ENCODE measurements around the gene RPP38.

The RPP38 gene

GRCh38 chr10:15097011-15097812, at the start of gene RPP38:
TSS of gene RPP38 (plus strand) at chr10:15097355. CDS start at chr10:15103315, 5,960 bp downstream.
- Histone ChIP-seq H3K9ac (ENCODE audit: low read length in 2 of 2) (peak within 1 kb of the TSS; percentile 91 to 97), H3K4me1 (ENCODE audit: control insufficient read depth, insufficient read depth, low read length) (peaks cover 23% of the 10 kb centered on the region), H3K27me3 (ENCODE audit: control insufficient read depth in 1 of 2, insufficient read depth in 2 of 2, low read length in 2 of 2) (no peaks in the 10 kb centered on the region), H3K4me3 (ENCODE audit: low read length in 2 of 2) (peak within 1 kb of the TSS; percentile 87 to 95), H3K9me3 (ENCODE audit: control insufficient read depth in 2 of 2, low read length in 2 of 2) (no peaks in the 10 kb centered on the region), H3K27ac (ENCODE audit: low read length) (peak within 1 kb of the TSS; percentile 92), H3K36me3 (ENCODE audit: control insufficient read depth in 2 of 2, insufficient read depth in 2 of 2, low read length in 2 of 2) (peaks cover 2 to 4% of the 10 kb centered on the region in 2 donors)

- Histone ChIP-seq H3K27me3 (ENCODE audit: control insufficient read depth in 1 of 2, insufficient read depth in 2 of 2, low read length in 2 of 2) (no peaks in the 10 kb centered on the region), H3K4me3 (ENCODE audit: low read length in 2 of 2) (no peak overlapping the region), H3K9ac (ENCODE audit: low read length in 2 of 2) (no peak overlapping the region), H3K4me1 (ENCODE audit: control insufficient read depth, insufficient read depth, low read length) (no peaks in the 10 kb centered on the region), H3K36me3 (ENCODE audit: control insufficient read depth in 2 of 2, insufficient read depth in 2 of 2, low read length in 2 of 2) (no peaks in the 10 kb centered on the region), H3K27ac (ENCODE audit: low read length) (no peak overlapping the region), H3K9me3 (ENCODE audit: control insufficient read depth in 2 of 2, low read length in 2 of 2) (no peaks in the 10 kb centered on the region)
These were observed 47.6 kb upstream of the RPP38 start for GRCh38 chr10:15049533-15049932.

- Histone ChIP-seq H3K4me1 (ENCODE audit: control insufficient read depth, insufficient read depth, low read length) (no peaks in the 10 kb centered on the region), H3K9me3 (ENCODE audit: control insufficient read depth in 2 of 2, low read length in 2 of 2) (no peaks in the 10 kb centered on the region)
These were observed 45.0 kb upstream of the RPP38 start for GRCh38 chr10:15052121-15052520.

GRCh38 chr10:15053061-15053460, 44.1 kb upstream of the RPP38 start:
- Histone ChIP-seq H3K4me1 (ENCODE audit: control insufficient read depth, insufficient read depth, low read length) (no peaks in the 10 kb centered on the region), H3K9me3 (ENCODE audit: control insufficient read depth in 2 of 2, low read length in 2 of 2) (no peaks in the 10 kb centered on the region), H3K27me3 (ENCODE audit: control insufficient read depth in 1 of 2, insufficient read depth in 2 of 2, low read length in 2 of 2) (no peaks in the 10 kb centered on the region), H3K9ac (ENCODE audit: low read length in 2 of 2) (no peak overlapping the region), H3K4me3 (ENCODE audit: low read length in 2 of 2) (no peak overlapping the region), H3K27ac (ENCODE audit: low read length) (no peak overlapping the region), H3K36me3 (ENCODE audit: control insufficient read depth in 2 of 2, insufficient read depth in 2 of 2, low read length in 2 of 2) (no peaks in the 10 kb centered on the region)

More at GRCh38 chr10:15052121-15052520, 45.0 kb upstream of the RPP38 start:
- H3K36me3 ChIP-seq (ENCODE audit: control insufficient read depth in 2 of 2, insufficient read depth in 2 of 2, low read length in 2 of 2): no peaks in the 10 kb centered on the region
- no peaks in the 10 kb centered on the region for H3K27me3 ChIP-seq (ENCODE audit: control insufficient read depth in 1 of 2, insufficient read depth in 2 of 2, low read length in 2 of 2)
- no peak overlapping the region for H3K9ac ChIP-seq (ENCODE audit: low read length in 2 of 2)
- no peak overlapping the region for H3K4me3 ChIP-seq (ENCODE audit: low read length in 2 of 2)
- no peak overlapping the region for H3K27ac ChIP-seq (ENCODE audit: low read length)

GRCh38 chr10:15058689-15059088, 38.5 kb upstream of the RPP38 start:
- Histone ChIP-seq H3K9me3 (ENCODE audit: control insufficient read depth in 2 of 2, low read length in 2 of 2) (peaks cover 0 to 3% of the 10 kb centered on the region in 2 donors), H3K9ac (ENCODE audit: low read length in 2 of 2) (no peak overlapping the region), H3K4me3 (ENCODE audit: low read length in 2 of 2) (no peak overlapping the region), H3K36me3 (ENCODE audit: control insufficient read depth in 2 of 2, insufficient read depth in 2 of 2, low read length in 2 of 2) (no peaks in the 10 kb centered on the region), H3K27ac (ENCODE audit: low read length) (no peak overlapping the region), H3K4me1 (ENCODE audit: control insufficient read depth, insufficient read depth, low read length) (no peaks in the 10 kb centered on the region), H3K27me3 (ENCODE audit: control insufficient read depth in 1 of 2, insufficient read depth in 2 of 2, low read length in 2 of 2) (no peaks in the 10 kb centered on the region)

- Histone ChIP-seq H3K4me1 (ENCODE audit: control insufficient read depth, insufficient read depth, low read length) (no peaks in the 10 kb centered on the region), H3K4me3 (ENCODE audit: low read length in 2 of 2) (no peak overlapping the region), H3K27ac (ENCODE audit: low read length) (no peak overlapping the region), H3K9ac (ENCODE audit: low read length in 2 of 2) (no peak overlapping the region), H3K27me3 (ENCODE audit: control insufficient read depth in 1 of 2, insufficient read depth in 2 of 2, low read length in 2 of 2) (no peaks in the 10 kb centered on the region), H3K36me3 (ENCODE audit: control insufficient read depth in 2 of 2, insufficient read depth in 2 of 2, low read length in 2 of 2) (no peaks in the 10 kb centered on the region), H3K9me3 (ENCODE audit: control insufficient read depth in 2 of 2, low read length in 2 of 2) (peaks cover 0 to 3% of the 10 kb centered on the region in 2 donors)
These were observed 37.2 kb upstream of the RPP38 start for GRCh38 chr10:15059914-15060313.

GRCh38 chr10:15060638-15061037, 36.5 kb upstream of the RPP38 start:
- no peak overlapping the region for H3K9ac ChIP-seq (ENCODE audit: low read length in 2 of 2)
- no peaks in the 10 kb centered on the region for H3K4me1 ChIP-seq (ENCODE audit: control insufficient read depth, insufficient read depth, low read length)
- peaks cover 0 to 5% of the 10 kb centered on the region in 2 donors for H3K9me3 ChIP-seq (ENCODE audit: control insufficient read depth in 2 of 2, low read length in 2 of 2)
- no peaks in the 10 kb centered on the region for H3K36me3 ChIP-seq (ENCODE audit: control insufficient read depth in 2 of 2, insufficient read depth in 2 of 2, low read length in 2 of 2)
- H3K27ac ChIP-seq (ENCODE audit: low read length): no peak overlapping the region
- H3K27me3 ChIP-seq (ENCODE audit: control insufficient read depth in 1 of 2, insufficient read depth in 2 of 2, low read length in 2 of 2): no peaks in the 10 kb centered on the region
- H3K4me3 ChIP-seq (ENCODE audit: low read length in 2 of 2): no peak overlapping the region

- no peaks in the 10 kb centered on the region for H3K27me3 ChIP-seq (ENCODE audit: control insufficient read depth in 1 of 2, insufficient read depth in 2 of 2, low read length in 2 of 2)
- H3K4me3 ChIP-seq (ENCODE audit: low read length in 2 of 2): no peak overlapping the region
- peaks cover 0 to 7% of the 10 kb centered on the region in 2 donors for H3K9me3 ChIP-seq (ENCODE audit: control insufficient read depth in 2 of 2, low read length in 2 of 2)
- H3K27ac ChIP-seq (ENCODE audit: low read length): no peak overlapping the region
- no peaks in the 10 kb centered on the region for H3K36me3 ChIP-seq (ENCODE audit: control insufficient read depth in 2 of 2, insufficient read depth in 2 of 2, low read length in 2 of 2)
- H3K4me1 ChIP-seq (ENCODE audit: control insufficient read depth, insufficient read depth, low read length): no peaks in the 10 kb centered on the region
- H3K9ac ChIP-seq (ENCODE audit: low read length in 2 of 2): no peak overlapping the region
These were observed 30.0 kb upstream of the RPP38 start for GRCh38 chr10:15067154-15067553.

GRCh38 chr10:15068802-15069201, 28.4 kb upstream of the RPP38 start:
- Histone ChIP-seq H3K4me3 (ENCODE audit: low read length in 2 of 2) (no peak overlapping the region), H3K27ac (ENCODE audit: low read length) (no peak overlapping the region), H3K36me3 (ENCODE audit: control insufficient read depth in 2 of 2, insufficient read depth in 2 of 2, low read length in 2 of 2) (no peaks in the 10 kb centered on the region), H3K27me3 (ENCODE audit: control insufficient read depth in 1 of 2, insufficient read depth in 2 of 2, low read length in 2 of 2) (no peaks in the 10 kb centered on the region), H3K9me3 (ENCODE audit: control insufficient read depth in 2 of 2, low read length in 2 of 2) (peaks cover 0 to 7% of the 10 kb centered on the region in 2 donors), H3K9ac (ENCODE audit: low read length in 2 of 2) (no peak overlapping the region), H3K4me1 (ENCODE audit: control insufficient read depth, insufficient read depth, low read length) (no peaks in the 10 kb centered on the region)

GRCh38 chr10:15069230-15069629, 27.9 kb upstream of the RPP38 start:
- Histone ChIP-seq H3K4me3 (ENCODE audit: low read length in 2 of 2) (no peak overlapping the region), H3K36me3 (ENCODE audit: control insufficient read depth in 2 of 2, insufficient read depth in 2 of 2, low read length in 2 of 2) (no peaks in the 10 kb centered on the region), H3K27me3 (ENCODE audit: control insufficient read depth in 1 of 2, insufficient read depth in 2 of 2, low read length in 2 of 2) (no peaks in the 10 kb centered on the region), H3K27ac (ENCODE audit: low read length) (no peak overlapping the region), H3K4me1 (ENCODE audit: control insufficient read depth, insufficient read depth, low read length) (no peaks in the 10 kb centered on the region), H3K9ac (ENCODE audit: low read length in 2 of 2) (no peak overlapping the region), H3K9me3 (ENCODE audit: control insufficient read depth in 2 of 2, low read length in 2 of 2) (peaks cover 0 to 7% of the 10 kb centered on the region in 2 donors)

- Histone ChIP-seq H3K27ac (ENCODE audit: low read length) (no peak overlapping the region), H3K9me3 (ENCODE audit: control insufficient read depth in 2 of 2, low read length in 2 of 2) (peaks cover 0 to 4% of the 10 kb centered on the region in 2 donors), H3K4me1 (ENCODE audit: control insufficient read depth, insufficient read depth, low read length) (no peaks in the 10 kb centered on the region), H3K36me3 (ENCODE audit: control insufficient read depth in 2 of 2, insufficient read depth in 2 of 2, low read length in 2 of 2) (no peaks in the 10 kb centered on the region), H3K4me3 (ENCODE audit: low read length in 2 of 2) (no peak overlapping the region), H3K9ac (ENCODE audit: low read length in 2 of 2) (no peak overlapping the region), H3K27me3 (ENCODE audit: control insufficient read depth in 1 of 2, insufficient read depth in 2 of 2, low read length in 2 of 2) (no peaks in the 10 kb centered on the region)
These were observed 24.8 kb upstream of the RPP38 start for GRCh38 chr10:15072358-15072757.

All from stomach smooth muscle (tissue), 2 donors.